HG02970 (cell line): ENCODE measurements around the gene TUBGCP3.
A peak's percentile ranks its signal among the peaks of the same experiment; 100 is the strongest.
"Not testable (repeated sequence)": the region's sequence is repeated elsewhere in the genome, so short reads cannot be mapped to it uniquely, and the experiment has no call there.

Experiments used
- ATAC-seq: cut with Tn5 transposase; IDR thresholded peaks from one replicate; pipeline ENCODE4 v1.9.1; 2021; ENCODE audit warnings: mild to moderate bottlenecking, moderate library complexity, moderate number of reproducible peaks; ENCODE audit not compliant: unreplicated experiment, low FRiP score

The TUBGCP3 gene, protein sequence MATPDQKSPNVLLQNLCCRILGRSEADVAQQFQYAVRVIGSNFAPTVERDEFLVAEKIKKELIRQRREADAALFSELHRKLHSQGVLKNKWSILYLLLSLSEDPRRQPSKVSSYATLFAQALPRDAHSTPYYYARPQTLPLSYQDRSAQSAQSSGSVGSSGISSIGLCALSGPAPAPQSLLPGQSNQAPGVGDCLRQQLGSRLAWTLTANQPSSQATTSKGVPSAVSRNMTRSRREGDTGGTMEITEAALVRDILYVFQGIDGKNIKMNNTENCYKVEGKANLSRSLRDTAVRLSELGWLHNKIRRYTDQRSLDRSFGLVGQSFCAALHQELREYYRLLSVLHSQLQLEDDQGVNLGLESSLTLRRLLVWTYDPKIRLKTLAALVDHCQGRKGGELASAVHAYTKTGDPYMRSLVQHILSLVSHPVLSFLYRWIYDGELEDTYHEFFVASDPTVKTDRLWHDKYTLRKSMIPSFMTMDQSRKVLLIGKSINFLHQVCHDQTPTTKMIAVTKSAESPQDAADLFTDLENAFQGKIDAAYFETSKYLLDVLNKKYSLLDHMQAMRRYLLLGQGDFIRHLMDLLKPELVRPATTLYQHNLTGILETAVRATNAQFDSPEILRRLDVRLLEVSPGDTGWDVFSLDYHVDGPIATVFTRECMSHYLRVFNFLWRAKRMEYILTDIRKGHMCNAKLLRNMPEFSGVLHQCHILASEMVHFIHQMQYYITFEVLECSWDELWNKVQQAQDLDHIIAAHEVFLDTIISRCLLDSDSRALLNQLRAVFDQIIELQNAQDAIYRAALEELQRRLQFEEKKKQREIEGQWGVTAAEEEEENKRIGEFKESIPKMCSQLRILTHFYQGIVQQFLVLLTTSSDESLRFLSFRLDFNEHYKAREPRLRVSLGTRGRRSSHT

DNA sequence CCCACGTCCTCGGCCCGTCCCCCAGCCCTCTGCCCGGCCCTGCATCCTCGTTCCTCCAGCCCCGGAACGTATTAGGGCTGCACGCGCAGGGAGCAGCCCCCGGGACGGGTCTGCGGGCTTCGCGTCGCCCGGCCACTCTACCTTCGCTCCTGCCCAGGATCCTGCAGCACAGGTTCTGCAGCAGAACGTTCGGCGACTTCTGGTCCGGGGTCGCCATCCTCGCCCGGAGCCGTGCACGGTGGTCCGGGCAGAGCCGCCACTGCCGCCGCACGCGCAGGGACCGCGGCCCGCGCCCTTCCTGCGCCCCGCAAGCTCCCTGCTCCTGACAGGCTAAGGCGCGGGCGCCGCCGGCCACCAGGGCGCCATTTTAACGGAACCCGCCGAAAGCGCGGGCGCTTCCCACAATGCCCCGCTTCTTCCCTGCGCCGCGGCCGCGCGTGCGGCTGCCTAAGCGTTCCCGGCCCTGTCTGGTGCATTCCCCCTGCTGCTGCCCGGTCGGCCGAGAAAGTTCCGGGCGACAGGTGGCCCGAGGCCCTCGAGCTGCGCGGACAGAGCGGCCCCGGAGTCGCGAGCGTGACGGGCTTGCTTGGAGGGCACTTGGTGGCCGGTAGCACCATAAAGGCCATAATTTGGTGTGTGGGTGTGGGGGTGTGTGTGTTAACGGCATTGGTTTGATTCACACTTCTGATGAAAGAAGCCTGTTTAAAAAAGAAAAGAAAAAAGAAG is at the start of gene TUBGCP3:
TUBGCP3 (minus strand) TSS at position 390 of the 726 bp plus-strand sequence; CDS start at position 217, 173 bp downstream.
- ATAC-seq, result peak; percentile 70

DNA sequence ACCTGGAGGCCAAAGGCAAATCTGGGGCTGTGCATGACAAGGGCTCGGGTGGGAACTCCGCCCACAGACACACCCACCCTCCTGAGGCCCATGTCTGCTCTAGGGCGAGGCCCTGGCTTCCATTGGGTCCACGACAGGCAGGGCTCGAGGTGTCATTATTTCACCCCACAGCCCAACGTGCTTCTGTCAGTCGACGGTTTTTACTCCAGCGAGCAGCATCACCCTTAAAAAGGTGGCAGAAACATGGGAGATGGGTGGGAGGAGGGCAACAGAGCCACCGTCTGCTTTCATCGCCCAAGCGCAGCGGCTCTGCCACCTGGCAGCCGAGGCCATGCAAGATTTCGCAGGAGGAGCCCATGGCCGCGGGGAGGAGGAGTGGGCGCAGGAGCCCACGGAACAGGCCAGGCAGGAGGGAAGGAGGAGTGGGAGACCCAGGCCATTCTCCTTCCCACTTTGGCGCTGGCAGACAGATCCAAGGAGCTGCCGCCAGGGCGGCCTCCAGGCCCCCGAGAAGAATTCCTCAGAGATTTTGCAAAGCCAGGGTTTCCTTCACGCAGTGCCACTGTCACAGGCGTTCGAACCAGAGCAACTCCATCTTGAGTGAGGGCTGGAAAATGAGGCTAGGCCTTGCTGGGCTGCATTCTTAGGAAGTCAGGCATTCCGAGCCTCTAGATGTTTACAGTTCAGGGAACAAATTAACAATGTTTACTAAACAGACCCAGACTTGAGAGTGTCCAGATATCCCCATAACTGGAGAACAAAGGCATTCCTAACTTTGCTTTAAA is 49.3 kb upstream of the TUBGCP3 start:
- no peak for ATAC-seq

GRCh38 chr13:112636401-112636975 is 48.5 kb upstream of the TUBGCP3 start:
- no peak for ATAC-seq

GRCh38 chr13:112635323-112635722 is 47.4 kb upstream of the TUBGCP3 start:
- ATAC-seq, result no peak

DNA sequence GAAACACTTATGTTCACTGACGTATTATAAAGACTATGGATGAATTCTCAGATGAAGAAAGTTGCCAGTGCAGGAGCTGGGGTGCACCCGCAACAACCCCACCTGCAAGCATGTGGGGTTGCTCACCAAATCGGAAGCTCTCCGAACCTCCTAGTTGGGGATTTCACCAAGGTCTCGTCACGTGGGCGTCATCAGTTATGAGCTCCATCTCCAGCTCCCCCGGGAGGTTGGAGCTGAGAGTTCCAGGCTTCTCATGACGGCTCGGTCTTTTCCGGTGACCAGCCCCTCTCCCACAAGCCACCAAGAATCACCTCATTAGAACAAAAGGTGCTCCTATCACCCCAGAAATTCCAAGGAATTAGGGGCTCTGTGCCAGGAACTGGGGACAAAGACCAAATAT is 46.1 kb upstream of the TUBGCP3 start:
- no peak for ATAC-seq

- not testable (repeated sequence) for ATAC-seq
Observed at GRCh38 chr13:112630226-112630625, 42.3 kb upstream of the TUBGCP3 start.

DNA sequence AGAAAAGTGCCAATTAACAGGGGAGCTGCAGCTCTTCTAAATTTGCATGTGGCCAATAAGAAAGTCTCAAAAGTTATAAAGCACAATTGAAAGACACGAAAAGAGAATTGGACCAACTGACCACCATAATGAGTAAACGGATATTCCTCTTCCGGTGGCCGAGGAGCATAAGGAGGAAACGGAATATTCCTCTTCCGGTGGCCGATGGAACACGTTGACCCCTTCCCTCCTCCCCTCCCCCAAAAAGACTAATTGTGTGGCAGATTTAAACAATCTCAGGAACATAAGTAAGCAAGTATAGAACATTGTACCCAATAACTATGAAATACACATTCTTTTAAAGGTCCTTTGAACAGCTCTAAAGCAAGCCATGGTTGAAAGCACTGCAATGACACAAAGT is 41.2 kb upstream of the TUBGCP3 start:
- no peak for ATAC-seq

- ATAC-seq, result not testable (repeated sequence)
Observed at GRCh38 chr13:112627613-112628012, 39.7 kb upstream of the TUBGCP3 start.

- ATAC-seq, result no peak
Observed at GRCh38 chr13:112627161-112627560, 39.2 kb upstream of the TUBGCP3 start.

DNA sequence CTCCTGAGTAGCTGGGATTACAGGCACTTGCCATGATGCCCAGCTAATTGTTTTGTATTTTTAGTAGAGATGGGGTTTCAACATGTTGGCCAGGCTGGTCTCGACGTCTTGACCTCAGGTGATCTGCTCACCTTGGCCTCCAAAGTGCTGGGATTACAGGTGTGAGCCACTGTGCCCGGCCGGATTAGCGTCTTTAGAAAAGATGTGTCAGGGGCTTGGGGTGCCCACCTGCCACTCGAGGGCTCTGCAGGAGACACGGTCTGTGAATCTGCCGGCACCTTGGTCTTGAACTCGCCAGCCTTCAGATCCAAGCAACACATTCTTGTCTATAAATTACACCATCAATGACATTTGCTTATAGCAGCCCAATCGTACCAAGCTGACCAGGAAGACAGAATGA is 38.8 kb upstream of the TUBGCP3 start:
- no peak for ATAC-seq

DNA sequence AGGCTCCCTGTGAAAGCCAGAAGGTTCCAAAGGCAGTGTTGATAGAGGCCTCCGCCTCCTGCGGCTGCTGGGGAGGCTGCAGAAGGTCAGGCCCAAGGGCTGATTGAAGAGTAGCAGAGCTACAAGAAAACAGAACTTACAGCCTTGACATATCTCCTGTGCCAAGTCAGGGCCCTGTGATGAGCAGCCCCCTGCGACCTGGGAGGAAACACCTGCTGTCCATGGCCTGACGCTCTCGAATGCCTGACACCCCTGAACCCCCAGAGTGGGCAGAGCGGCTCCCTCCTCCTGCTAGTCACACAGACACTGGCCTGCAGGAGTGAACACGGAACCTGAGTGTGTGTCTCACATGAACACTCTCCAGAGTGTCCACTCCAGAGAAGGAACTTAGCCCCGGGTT is 38.2 kb upstream of the TUBGCP3 start:
- ATAC-seq, result no peak

GRCh38 chr13:112625698-112626097 is 37.7 kb upstream of the TUBGCP3 start:
- ATAC-seq, result no peak

DNA sequence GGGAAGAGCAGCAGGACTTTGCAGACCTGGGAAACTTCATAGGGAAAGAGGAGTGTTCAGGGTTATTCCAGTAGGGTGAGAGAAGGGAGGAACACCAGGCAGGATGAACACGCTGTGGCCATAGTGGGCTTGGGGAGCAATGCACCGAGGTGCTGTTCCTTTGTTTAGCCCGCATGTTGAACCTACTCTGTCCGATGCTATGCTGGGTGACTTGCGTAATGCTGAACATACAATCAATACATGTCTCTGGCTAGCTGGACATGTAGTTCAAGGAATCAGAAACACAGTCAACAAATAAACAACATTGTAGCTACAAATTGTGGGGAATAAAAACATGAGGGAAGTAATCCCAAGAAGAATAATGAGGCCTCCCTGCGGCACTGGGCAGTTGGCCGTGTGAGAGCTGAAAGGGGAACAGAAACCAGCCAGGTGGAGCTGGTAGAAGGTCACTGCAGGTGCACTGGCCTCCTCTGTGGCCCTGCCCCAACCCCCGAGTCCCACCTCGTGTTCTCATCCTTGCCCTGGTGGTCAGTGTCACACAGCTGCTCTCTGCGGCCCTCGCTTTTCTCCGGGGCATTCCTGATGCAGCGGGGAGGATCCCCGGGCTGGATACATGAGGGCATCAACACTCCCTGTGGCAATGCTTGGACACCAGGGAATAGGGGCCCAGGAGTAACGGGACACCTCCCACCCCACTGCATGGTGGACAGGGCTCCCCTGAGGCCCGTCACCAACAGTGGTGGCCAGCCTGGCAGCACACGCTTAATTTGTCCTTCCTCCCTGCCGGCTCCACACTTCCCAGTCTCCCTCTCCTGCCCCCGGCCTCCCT is 36.9 kb upstream of the TUBGCP3 start:
- no peak for ATAC-seq

DNA sequence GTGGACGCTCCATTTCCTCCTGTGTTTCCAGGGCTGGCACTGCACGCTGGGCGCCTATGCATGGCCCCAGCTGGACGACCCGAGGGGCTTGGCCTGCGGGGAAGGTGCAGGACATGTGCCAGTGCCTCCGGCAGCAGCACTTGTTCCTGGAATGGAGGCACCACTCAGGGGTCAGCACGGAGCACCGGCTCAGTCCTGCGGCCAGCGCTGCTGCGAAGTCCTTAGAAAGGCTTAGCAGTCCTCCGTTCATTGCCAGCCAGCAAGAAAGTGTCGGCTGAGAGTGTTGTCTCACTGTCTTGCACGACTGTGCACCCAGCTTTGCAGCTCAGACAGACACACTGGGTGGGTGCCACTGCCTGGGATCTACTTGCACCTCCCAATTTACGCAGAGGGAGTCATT is 36.1 kb upstream of the TUBGCP3 start:
- ATAC-seq, result no peak

- no peak for ATAC-seq
Observed at GRCh38 chr13:112623051-112623711, 35.2 kb upstream of the TUBGCP3 start.

- no peak for ATAC-seq
Observed at GRCh38 chr13:112622375-112622774, 34.4 kb upstream of the TUBGCP3 start.

GRCh38 chr13:112619730-112620631 is 32.0 kb upstream of the TUBGCP3 start:
- no peak for ATAC-seq
